ENCODE measurements around the gene PDE4B.
A peak's percentile ranks its signal among the peaks of the same experiment; 100 is the strongest.

DNA sequence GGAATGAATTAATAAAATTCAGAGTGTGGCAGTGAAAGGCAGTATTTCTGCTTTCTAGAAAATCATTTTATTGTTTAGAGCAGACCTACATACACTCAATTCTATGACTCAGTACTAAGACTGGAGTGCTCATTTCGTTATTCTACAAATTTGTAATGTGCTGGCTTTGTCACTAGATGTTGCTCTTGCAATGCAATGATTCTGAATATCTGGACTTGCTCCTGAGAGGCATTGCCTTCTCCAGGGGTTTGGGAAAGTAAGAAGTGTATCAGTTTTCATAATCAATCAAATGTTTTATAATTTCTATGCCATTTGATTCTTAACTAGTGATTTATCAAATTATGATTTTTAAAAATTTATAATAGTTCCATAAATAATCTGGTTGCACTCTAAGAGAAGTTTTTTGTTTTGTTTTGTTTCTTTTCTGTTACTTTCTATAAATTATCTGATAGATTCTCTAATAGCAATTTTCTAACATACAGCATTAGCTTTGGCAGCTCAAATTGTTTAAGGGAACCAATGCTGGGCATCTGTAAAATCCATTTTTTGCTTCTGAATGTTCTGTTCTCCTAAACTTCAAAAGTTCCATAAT, 460.7 kb downstream of the PDE4B start:
- no peak for TF ChIP-seq ZBTB34 (CRISPR knock-in tag; IDR thresholded peaks at IDR 0.05)
- TF ChIP-seq SMC3 (IDR thresholded peaks at IDR 0.05; ENCODE audit: low read length) = peak; percentile 56; the same call in 1 of the 2 replicates
- TF ChIP-seq MZF1 (CRISPR knock-in tag; IDR thresholded peaks at IDR 0.05; ENCODE audit: borderline replicate concordance) = no peak
- TF ChIP-seq FOXJ3 (CRISPR knock-in tag; IDR thresholded peaks at IDR 0.05; ENCODE audit: borderline replicate concordance) = no peak
- TF ChIP-seq, protein P1, sequence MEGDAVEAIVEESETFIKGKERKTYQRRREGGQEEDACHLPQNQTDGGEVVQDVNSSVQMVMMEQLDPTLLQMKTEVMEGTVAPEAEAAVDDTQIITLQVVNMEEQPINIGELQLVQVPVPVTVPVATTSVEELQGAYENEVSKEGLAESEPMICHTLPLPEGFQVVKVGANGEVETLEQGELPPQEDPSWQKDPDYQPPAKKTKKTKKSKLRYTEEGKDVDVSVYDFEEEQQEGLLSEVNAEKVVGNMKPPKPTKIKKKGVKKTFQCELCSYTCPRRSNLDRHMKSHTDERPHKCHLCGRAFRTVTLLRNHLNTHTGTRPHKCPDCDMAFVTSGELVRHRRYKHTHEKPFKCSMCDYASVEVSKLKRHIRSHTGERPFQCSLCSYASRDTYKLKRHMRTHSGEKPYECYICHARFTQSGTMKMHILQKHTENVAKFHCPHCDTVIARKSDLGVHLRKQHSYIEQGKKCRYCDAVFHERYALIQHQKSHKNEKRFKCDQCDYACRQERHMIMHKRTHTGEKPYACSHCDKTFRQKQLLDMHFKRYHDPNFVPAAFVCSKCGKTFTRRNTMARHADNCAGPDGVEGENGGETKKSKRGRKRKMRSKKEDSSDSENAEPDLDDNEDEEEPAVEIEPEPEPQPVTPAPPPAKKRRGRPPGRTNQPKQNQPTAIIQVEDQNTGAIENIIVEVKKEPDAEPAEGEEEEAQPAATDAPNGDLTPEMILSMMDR (CRISPR knock-in tag; IDR thresholded peaks at IDR 0.05) = peak; percentile 72
- TF ChIP-seq ZNF235 (CRISPR knock-in tag; IDR thresholded peaks at IDR 0.05; ENCODE audit: borderline replicate concordance) = no peak
- TF ChIP-seq CREB1 (IDR thresholded peaks at IDR 0.05) = no peak
- TF ChIP-seq CREB1 (CRISPR knock-in tag; IDR thresholded peaks at IDR 0.05) = no peak
- TF ChIP-seq ZNF280B (CRISPR knock-in tag; IDR thresholded peaks at IDR 0.05; ENCODE audit: borderline replicate concordance) = no peak
- TF ChIP-seq U2AF2 (IDR thresholded peaks at IDR 0.05; ENCODE audit: low read depth, low read length) = no peak
- no peak for TF ChIP-seq ZSCAN12 (CRISPR knock-in tag; IDR thresholded peaks at IDR 0.05)
- no peak for TF ChIP-seq MTA1 (CRISPR knock-in tag; IDR thresholded peaks at IDR 0.05; ENCODE audit: borderline replicate concordance)
- no peak for TF ChIP-seq GTF3A (CRISPR knock-in tag; conservative IDR thresholded peaks at IDR 0.05)

Measured in HepG2 (cell line).